ES-I3 (cell line): ENCODE data around the gene GNE.
"Not testable (repeated sequence)": the region's sequence is repeated elsewhere in the genome, so short reads cannot be mapped to it uniquely, and the experiment has no call there.

Source experiments
- H3K36me3 ChIP-seq: 2 replicates; pipeline ENCODE4 v1.6.1; 2013; ENCODE audit warnings: mild to moderate bottlenecking, low read length, control low read depth, moderate library complexity; ENCODE audit not compliant: insufficient read depth
- H3K4me1 ChIP-seq: 2 replicates; pipeline ENCODE4 v1.6.1; 2013; ENCODE audit warnings: mild to moderate bottlenecking, control low read depth, low read length; ENCODE audit not compliant: insufficient read depth
- H3K9ac ChIP-seq: 2 replicates; pipeline ENCODE4 v1.6.1; 2013; ENCODE audit warnings: low read depth, mild to moderate bottlenecking, low read length, moderate library complexity
- H3K9me3 ChIP-seq: 2 replicates; pipeline ENCODE4 v1.6.1; 2013; ENCODE audit warnings: mild to moderate bottlenecking, low read length, moderate library complexity; ENCODE audit not compliant: control insufficient read depth, insufficient read depth

Gene GNE, protein sequence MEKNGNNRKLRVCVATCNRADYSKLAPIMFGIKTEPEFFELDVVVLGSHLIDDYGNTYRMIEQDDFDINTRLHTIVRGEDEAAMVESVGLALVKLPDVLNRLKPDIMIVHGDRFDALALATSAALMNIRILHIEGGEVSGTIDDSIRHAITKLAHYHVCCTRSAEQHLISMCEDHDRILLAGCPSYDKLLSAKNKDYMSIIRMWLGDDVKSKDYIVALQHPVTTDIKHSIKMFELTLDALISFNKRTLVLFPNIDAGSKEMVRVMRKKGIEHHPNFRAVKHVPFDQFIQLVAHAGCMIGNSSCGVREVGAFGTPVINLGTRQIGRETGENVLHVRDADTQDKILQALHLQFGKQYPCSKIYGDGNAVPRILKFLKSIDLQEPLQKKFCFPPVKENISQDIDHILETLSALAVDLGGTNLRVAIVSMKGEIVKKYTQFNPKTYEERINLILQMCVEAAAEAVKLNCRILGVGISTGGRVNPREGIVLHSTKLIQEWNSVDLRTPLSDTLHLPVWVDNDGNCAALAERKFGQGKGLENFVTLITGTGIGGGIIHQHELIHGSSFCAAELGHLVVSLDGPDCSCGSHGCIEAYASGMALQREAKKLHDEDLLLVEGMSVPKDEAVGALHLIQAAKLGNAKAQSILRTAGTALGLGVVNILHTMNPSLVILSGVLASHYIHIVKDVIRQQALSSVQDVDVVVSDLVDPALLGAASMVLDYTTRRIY

DNA sequence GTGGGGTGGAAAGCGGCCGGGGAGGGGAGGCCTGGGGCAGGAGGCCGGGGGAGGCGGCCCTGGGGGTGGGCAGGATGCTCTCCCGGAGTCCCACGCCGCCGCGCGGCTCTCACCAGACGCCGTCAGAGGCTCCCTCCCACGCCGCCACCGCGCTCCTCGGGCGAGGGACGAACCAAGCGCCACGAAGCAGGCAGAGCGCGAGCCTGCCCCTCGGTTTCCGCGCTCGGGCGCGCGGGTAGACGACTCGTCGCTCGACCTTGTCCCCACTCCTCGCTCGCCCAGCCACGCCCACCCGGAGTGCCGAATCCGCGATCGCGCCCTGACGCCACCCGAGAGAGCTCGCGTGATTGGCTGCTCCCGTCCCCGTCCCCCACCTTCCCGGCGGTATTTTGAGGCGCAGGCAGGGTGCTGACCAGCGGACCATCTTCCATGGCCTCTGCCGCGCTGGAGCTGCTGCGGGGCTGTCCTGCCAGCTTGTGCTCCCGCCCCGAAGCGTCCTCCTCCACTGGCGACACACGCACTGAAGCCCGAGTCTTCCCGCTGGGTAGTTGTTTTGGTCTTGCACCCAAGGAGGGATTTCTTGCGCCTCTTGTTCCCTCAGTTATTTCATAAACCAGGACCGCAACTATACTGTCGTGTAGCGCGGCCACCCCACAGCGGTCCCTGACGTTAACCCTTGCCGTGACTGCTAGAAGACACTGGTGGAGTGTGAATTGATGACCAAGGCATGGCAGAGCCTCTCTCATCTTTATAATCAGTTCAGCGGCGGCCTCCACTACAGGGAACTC is at the start of gene GNE:
TSS of gene GNE (minus strand) at position 241 of the 788 bp plus-strand sequence. CDS start 9,093 bp downstream, outside the sequence.
- Histone ChIP-seq H3K9ac (peak within 1 kb of the TSS; percentile 66), H3K9me3 (no peaks in the 10 kb centered on the region), H3K36me3 (no peaks in the 10 kb centered on the region), H3K4me1 (no peaks in the 10 kb centered on the region)

DNA sequence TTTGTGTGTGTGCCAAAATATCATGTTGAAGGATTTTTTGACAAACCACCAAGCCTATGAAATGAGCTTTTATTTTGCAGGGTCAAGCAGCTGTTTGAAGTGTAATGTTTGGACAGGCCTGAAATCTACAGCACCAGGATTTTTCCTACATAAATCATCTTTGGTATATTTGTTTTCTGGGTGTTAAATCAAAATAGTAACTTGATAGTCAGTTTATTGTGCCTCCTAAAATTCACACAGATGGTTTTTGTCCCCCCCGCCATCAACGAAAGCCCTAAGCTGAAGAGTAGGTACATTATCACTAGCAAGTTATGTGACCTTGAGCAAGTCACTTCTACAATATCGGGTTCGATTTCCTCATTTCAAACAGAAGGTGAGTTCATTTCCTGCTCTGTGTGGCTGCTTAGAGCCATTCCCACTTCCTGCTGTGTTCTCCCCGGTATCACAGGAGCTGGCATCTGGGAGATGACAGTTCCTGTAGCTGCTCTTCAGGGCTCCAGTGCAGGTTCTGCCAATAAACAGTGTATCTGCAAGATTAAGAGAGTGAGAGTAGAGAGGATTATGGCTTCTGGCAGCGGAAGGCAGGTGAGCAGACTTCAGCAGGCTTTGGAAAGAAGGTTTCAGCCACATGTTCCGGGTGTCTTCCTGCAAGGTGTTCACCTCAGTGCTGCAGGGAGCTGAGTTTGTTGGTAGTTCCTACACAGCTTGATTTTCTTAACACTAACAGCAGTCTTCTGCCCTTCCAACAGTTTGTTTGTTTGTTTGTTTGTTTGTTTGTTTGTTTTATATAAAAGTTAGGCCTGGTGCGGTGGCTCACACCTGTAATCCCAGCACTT is 48.4 kb upstream of the GNE start:
- H3K36me3 ChIP-seq = no peaks in the 10 kb centered on the region
- no peaks in the 10 kb centered on the region; the same call in 1 of the 2 replicates for H3K4me1 ChIP-seq
- H3K9ac ChIP-seq = no peak overlapping the region
- H3K9me3 ChIP-seq = no peaks in the 10 kb centered on the region

DNA sequence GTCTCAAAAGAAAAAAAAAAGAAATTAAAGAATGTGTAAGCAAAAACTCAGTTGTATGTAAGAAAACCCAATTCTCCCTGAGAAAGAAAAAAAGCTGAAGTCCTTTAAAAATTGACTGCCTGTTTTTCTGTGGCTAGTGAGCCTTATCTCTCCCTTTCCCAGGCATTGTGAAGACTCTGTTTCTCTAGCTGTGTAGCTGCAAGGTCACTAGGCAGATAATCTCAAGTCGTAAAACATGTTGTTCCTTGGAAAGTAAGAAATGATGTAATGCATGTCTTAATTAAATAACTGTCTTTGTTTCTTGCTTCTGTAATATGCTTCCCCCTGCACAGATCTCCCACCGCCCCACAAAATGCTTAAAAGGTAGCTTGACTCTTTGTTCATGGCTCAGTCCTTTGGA is 46.1 kb upstream of the GNE start:
- H3K9me3 ChIP-seq, H3K36me3 ChIP-seq, H3K9ac ChIP-seq, H3K4me1 ChIP-seq: not testable (repeated sequence)

DNA sequence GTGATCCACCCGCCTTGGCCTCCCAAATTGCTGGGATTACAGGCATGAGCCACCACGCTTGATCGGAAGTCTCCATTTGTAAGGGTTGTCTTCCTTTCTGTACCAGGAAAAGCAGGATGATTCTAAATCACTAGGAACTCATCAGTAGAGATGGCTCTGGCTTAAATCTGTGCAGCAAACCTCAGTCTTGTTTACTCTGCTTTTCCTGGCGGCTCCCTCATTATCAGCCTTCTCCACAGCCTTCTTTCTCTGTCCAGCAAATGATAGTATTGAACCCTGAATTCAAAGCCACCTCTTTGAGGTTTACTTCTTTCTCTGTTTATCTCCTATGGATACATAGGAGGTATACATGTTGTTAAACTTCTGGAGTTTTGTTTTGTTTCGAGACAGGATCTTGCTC is 43.0 kb upstream of the GNE start:
- Histone ChIP-seq H3K9me3 (no peaks in the 10 kb centered on the region), H3K9ac (no peak overlapping the region), H3K4me1 (peaks cover 6% of the 10 kb centered on the region; the same call in 1 of the 2 replicates)

DNA sequence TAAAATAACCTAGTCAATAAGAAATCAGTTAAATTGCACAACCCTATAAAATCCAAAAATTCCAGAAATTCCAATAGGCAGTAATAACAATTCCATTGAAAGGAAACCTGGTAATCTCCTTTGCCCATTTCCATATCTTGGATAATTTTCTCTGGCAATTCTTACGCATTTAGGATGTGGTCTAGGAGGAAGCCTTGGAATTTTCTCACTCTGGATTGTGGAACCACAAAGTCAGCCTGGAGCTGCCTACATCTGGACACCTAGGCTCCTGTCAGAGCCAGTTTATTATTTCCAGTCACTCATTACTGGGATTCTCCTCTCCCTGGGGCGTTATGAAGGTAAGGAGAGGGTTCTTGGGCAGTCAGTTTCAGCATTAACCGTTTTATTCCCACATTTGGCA is 40.3 kb upstream of the GNE start:
- Histone ChIP-seq H3K4me1 (peaks cover 6% of the 10 kb centered on the region; the same call in 1 of the 2 replicates), H3K36me3 (no peaks in the 10 kb centered on the region), H3K9ac (no peak overlapping the region), H3K9me3 (no peaks in the 10 kb centered on the region)

More for the DNA sequence above, 43.0 kb upstream of the GNE start:
- H3K36me3 ChIP-seq = no peaks in the 10 kb centered on the region

DNA sequence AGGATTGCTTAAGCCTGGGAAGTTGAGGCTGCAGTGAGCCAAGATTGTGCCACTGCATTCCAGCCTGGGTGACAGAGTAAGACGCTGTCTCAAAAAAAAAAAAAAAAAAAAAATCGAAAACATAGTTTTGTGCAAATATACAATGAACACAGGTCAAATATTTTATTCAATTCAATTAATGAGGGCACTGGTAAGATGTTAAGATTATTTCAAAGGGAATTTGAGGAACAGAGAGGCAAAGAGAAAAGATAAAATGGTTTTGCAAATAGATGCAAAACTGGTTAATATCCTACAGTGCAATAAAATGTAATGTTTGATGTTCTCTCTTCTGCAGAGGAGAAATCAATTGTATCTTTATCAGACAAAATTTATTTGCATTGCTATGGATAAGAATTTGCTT is 39.5 kb upstream of the GNE start:
- peaks cover 6% of the 10 kb centered on the region; the same call in 1 of the 2 replicates for H3K4me1 ChIP-seq
- no peaks in the 10 kb centered on the region for H3K36me3 ChIP-seq
- H3K9me3 ChIP-seq = no peaks in the 10 kb centered on the region
- H3K9ac ChIP-seq = no peak overlapping the region

DNA sequence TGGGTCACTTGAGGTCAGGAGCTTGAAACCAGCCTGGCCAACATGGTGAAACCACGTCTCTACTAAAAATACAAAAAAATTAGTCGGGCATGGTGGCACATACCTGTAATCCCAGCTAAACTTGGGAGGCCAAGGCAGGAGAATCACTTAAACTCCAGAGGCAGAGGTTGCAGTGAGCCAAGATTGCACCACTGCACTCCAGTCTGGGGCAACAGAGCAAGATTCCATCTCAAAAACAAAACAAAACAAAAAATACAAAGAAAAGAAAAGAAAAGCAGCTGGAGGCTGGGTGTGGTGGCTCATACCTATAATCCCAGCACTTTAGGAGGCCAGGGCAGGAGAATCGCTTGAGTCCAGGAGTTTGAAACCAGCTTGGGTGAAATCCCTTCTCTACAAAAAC is 36.7 kb upstream of the GNE start:
- not testable (repeated sequence) for H3K9ac ChIP-seq, H3K9me3 ChIP-seq, H3K36me3 ChIP-seq
- peaks cover 11% of the 10 kb centered on the region; the same call in 1 of the 2 replicates for H3K4me1 ChIP-seq

DNA sequence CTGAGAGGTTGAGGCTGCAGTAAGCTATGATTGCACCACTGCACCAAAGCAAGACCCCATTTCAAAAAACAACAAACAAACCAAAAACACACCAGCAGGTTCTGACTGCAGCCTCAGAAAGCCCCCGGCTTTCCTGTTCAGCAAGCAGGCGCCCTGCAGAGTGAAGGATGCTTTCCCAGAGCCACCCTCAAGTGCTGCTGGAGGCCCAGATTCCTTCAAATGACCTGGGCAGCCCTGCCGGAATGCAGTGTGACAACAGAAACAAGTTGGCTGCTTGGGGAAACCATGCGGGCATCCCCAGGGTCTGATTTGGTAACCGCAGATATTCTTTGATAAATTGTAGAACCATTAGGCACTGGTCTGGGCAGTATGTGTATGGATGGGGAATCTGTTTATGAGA is 35.7 kb upstream of the GNE start:
- H3K9ac ChIP-seq = no peak overlapping the region
- H3K9me3 ChIP-seq = no peaks in the 10 kb centered on the region
- H3K4me1 ChIP-seq = peaks cover 11% of the 10 kb centered on the region; the same call in 1 of the 2 replicates
- H3K36me3 ChIP-seq = no peaks in the 10 kb centered on the region

DNA sequence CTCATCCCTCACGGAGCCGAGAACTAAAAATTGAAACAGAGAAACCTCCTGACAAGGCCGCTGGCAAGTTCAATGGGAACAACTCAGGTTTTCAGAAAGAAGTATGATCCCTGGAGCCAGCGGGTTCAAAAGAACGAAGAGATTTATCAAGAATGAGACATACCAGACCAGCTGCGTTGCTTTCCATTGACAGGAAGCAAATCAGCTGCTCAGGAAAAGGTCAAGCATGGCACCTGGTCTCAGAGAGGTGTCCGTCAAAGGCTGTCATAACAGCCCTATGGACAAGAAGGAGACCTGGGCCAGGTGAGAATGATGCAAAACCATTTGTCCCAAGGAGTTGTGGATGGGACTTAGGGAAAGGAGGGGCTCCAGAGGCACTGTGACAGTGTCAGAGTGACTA is 34.9 kb upstream of the GNE start:
- Histone ChIP-seq H3K4me1 (peaks cover 11% of the 10 kb centered on the region; the same call in 1 of the 2 replicates), H3K9me3 (no peaks in the 10 kb centered on the region), H3K9ac (no peak overlapping the region), H3K36me3 (no peaks in the 10 kb centered on the region)

DNA sequence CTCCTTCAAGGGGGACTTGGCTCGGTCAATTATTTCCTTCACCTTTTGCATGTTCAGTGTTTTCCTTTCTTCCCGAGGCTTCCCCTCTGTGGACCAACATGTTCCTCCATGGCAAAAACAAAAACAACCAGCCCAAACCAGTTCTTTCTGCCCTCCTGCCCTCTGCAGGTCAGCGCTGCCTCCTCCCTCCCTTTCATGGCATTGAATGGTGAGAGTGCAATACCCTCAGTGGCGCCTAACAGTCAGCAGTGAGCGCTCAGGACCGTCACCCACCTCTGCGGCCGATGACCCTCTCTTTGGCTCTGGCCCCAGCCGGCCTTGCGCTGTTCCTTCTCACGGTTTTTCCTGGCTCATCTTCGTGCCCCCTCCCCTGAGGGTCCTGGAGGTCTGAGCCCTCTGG is 34.4 kb upstream of the GNE start:
- no peaks in the 10 kb centered on the region for H3K9me3 ChIP-seq
- no peaks in the 10 kb centered on the region for H3K36me3 ChIP-seq
- no peak overlapping the region for H3K9ac ChIP-seq
- peaks cover 11% of the 10 kb centered on the region; the same call in 1 of the 2 replicates for H3K4me1 ChIP-seq

DNA sequence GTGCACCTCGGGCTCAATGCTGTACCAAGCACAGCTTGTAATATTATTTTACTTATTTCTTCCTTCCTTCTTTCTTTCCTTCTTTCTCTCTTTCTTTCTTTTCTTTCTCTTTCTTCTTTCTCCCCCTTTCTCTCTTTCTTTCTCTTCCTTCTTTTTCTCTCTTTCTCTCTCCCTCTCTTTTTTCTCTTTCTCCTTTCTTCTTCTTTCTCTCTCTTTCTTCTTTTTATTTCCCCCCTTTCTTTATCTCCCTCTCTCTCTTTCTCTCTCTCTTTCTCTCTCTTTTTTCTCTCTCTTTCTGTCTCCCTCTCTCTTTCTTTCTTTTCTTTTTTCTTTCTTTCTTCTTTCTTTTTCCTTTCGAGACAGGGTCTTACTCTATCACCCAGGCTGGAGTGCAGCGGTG is 32.7 kb upstream of the GNE start:
- no peaks in the 10 kb centered on the region for H3K36me3 ChIP-seq
- H3K9ac ChIP-seq = no peak overlapping the region
- H3K9me3 ChIP-seq = no peaks in the 10 kb centered on the region
- H3K4me1 ChIP-seq = 0 out of 2 replicates have a peak, but pooled peaks cover 5% of the 10 kb centered on the region

DNA sequence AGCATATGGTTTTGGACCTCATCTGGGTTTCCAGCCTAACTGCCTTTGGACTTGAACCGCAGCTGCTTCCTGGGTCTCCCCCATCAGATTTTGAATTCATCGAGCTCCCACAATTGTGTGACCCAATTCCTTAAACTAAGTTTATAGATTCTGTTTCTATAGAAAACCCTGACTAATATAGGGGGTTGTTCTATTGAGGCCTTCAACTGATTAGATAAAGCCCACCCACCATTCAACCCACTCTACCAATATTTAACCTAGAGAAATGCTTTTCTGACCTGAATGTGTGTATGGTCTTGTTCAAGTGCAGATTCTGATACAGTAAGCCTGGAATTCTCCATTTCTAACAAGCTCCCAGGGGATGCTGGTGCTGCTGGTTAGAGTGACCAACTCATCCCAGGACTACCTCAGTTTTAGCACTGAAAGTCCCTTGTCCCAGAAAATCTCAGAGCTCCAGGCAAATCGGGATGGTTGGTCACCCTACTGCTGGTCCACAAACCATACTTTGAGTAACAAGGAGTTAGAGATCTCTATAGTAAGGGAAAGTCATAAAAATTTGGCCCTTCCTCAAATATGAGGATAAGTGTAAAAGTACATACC is 31.7 kb upstream of the GNE start:
- H3K36me3 ChIP-seq = no peaks in the 10 kb centered on the region
- H3K4me1 ChIP-seq = 0 out of 2 replicates have a peak, but pooled peaks cover 5% of the 10 kb centered on the region
- H3K9me3 ChIP-seq = no peaks in the 10 kb centered on the region
- no peak overlapping the region for H3K9ac ChIP-seq

DNA sequence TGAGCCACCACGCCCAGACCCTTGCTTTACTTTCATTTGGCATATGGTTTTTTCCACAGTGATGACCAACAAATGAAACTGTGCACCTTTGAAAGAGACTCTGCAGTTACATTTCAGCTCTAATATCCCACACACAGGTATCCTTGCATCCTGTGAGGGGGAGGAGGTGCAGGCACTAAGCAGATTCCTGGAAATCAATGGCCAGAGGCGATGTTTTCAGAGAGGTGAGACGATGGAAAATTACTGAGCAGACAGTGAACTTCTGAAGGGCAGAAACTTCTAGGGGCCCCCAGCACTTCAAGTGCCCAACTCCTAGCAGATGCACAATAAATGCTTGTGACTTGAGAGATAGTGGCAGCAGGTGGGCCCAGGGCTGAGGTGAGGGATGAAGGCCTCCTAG is 29.8 kb upstream of the GNE start:
- no peak overlapping the region for H3K9ac ChIP-seq
- H3K36me3 ChIP-seq = no peaks in the 10 kb centered on the region
- no peaks in the 10 kb centered on the region for H3K9me3 ChIP-seq
- H3K4me1 ChIP-seq = 0 out of 2 replicates have a peak, but pooled peaks cover 5% of the 10 kb centered on the region
